ENCODE data around the gene LGALS12.
"Not testable (repeated sequence)": the region's sequence is repeated elsewhere in the genome, so short reads cannot be mapped to it uniquely, and the experiment has no call there.

LGALS12 gene

DNA sequence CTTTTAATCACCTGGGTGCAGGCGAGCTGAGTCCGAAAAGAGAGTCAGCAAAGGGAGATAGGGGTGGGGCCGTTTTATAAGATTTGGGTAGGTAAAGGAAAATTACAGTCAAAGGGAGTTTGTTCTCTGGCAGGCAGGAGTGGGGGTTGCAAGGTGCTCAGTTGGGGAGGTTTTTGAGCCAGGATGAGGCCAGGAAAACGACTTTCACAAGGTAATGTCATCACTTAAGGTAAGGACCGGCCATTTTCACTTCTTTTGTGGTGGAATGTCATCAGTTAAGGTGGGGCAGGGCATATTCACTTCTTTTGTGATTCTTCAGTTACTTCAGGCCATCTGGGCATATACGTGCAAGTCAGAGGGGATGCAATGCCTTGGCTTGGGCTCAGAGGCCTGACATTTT, 23.5 kb downstream of the LGALS12 start:
- in situ Hi-C loops (cut with HindIII; ENCODE audit: low sequenced_read_pairs); DNase-seq (ENCODE audit: low read depth, low spot score); H3K4me3 ChIP-seq (ENCODE audit: low read depth, low read length): not testable (repeated sequence)

GRCh38 chr11:63530021-63530420, 24.1 kb downstream of the LGALS12 start:
- TF ChIP-seq, protein P1, sequence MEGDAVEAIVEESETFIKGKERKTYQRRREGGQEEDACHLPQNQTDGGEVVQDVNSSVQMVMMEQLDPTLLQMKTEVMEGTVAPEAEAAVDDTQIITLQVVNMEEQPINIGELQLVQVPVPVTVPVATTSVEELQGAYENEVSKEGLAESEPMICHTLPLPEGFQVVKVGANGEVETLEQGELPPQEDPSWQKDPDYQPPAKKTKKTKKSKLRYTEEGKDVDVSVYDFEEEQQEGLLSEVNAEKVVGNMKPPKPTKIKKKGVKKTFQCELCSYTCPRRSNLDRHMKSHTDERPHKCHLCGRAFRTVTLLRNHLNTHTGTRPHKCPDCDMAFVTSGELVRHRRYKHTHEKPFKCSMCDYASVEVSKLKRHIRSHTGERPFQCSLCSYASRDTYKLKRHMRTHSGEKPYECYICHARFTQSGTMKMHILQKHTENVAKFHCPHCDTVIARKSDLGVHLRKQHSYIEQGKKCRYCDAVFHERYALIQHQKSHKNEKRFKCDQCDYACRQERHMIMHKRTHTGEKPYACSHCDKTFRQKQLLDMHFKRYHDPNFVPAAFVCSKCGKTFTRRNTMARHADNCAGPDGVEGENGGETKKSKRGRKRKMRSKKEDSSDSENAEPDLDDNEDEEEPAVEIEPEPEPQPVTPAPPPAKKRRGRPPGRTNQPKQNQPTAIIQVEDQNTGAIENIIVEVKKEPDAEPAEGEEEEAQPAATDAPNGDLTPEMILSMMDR (IDR thresholded peaks at IDR 0.05; ENCODE audit: low read depth, low read length) = no peak
- DNase-seq (ENCODE audit: low read depth, low spot score) = no peak
- no peak overlapping the region for H3K4me3 ChIP-seq (ENCODE audit: low read depth, low read length)
- in situ Hi-C loops (cut with HindIII; ENCODE audit: low sequenced_read_pairs) = no loop called here

- DNase-seq (ENCODE audit: low read depth, low spot score) = peak; percentile 92
- in situ Hi-C loops (cut with HindIII; ENCODE audit: low sequenced_read_pairs); H3K4me3 ChIP-seq (ENCODE audit: low read depth, low read length): not testable (repeated sequence)
Observed at GRCh38 chr11:63531074-63531792, 25.3 kb downstream of the LGALS12 start.

DNA sequence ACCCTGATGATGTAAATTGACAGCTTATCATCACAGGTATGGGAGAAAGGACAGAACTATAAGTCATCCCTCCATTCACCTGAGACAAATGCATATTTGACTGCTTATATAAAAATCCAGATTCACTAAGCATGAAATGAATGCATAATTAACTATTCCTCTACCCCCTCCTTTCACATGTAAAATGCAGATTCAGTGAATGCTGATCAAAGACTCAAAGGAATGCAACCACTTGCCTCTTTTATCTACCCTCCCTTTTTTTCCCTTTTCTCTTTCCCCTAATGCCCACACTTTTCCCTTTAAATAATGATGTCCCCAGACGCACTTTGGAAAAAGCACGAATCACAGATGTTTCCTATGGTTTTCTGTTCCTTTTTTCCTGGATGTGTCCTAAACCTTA, 26.2 kb downstream of the LGALS12 start:
- TF ChIP-seq, protein P1 (IDR thresholded peaks at IDR 0.05; ENCODE audit: low read depth, low read length) = no peak
- H3K4me3 ChIP-seq (ENCODE audit: low read depth, low read length) = no peak overlapping the region
- in situ Hi-C loops (cut with HindIII; ENCODE audit: low sequenced_read_pairs) = no loop called here
- DNase-seq (ENCODE audit: low read depth, low spot score) = no peak

- TF ChIP-seq, protein P1 (IDR thresholded peaks at IDR 0.05; ENCODE audit: low read depth, low read length) = no peak
- in situ Hi-C loops (cut with HindIII; ENCODE audit: low sequenced_read_pairs) = no loop called here
- H3K4me3 ChIP-seq (ENCODE audit: low read depth, low read length) = no peak overlapping the region
- DNase-seq (ENCODE audit: low read depth, low spot score) = no peak
Observed at GRCh38 chr11:63532799-63533475, 27.1 kb downstream of the LGALS12 start.

GRCh38 chr11:63534076-63534475, 28.2 kb downstream of the LGALS12 start:
- DNase-seq (ENCODE audit: low read depth, low spot score) = no peak
- in situ Hi-C loops (cut with HindIII; ENCODE audit: low sequenced_read_pairs) = no loop called here
- no peak overlapping the region for H3K4me3 ChIP-seq (ENCODE audit: low read depth, low read length)
- TF ChIP-seq, protein P1 (IDR thresholded peaks at IDR 0.05; ENCODE audit: low read depth, low read length) = no peak

GRCh38 chr11:63534895-63535461, 29.1 kb downstream of the LGALS12 start:
- in situ Hi-C loops (cut with HindIII; ENCODE audit: low sequenced_read_pairs) = no loop called here
- TF ChIP-seq, protein P1 (IDR thresholded peaks at IDR 0.05; ENCODE audit: low read depth, low read length) = no peak
- H3K4me3 ChIP-seq (ENCODE audit: low read depth, low read length) = no peak overlapping the region
- no peak for DNase-seq (ENCODE audit: low read depth, low spot score)
